NCI-H1092 (cell line): ENCODE data around the gene RFXANK.
A peak's percentile ranks its signal among the peaks of the same experiment; 100 is the strongest.
"Not testable (repeated sequence)": the region's sequence is repeated elsewhere in the genome, so short reads cannot be mapped to it uniquely, and the experiment has no call there.

Experiments
- DNase-seq: peaks from one replicate; lab custom pipeline; 2025; lab: John Stamatoyannopoulos, UW

Gene RFXANK

DNA sequence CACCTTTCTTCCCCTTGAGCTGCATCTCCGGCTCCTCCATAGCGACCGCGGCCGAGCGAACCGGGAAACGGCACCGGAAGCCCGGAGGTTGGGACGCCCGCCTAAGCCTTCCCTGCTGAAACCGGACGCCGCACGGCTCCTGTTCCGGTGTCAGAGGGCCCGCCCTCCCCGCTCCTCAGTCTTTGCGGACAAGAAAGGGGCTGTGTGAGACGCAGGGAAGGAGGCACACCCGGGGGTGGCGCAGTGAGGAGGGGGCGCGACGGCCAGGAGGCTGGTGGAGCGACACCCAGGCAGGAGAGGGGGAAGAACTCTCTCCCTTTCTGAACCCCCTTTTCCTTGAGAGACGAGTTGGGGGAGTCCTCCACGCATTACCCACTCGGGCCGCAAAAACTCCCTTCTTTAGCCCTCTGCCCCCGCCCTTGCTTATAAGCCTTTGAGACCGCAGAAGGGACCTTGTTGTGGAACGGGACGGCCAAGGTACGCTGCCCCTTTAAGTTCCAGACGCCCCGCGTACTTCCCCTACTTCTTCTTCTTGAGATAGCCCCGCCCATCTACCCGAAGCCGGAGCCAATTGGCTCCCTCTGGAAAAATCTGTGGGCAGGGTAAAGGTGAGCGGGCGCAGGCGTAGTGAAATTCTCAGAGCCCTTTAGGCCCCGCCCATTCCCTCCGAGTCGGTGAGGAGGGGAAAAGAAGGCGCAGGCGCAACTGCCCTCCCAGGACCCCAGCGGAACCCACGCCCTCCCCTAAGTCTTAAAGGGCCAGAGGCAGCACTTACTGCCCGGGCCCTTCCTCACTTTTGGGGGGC, at the start of gene RFXANK, which contains the start of gene BORCS8:
Gene RFXANK, plus strand, starts transcription at position 181 of the 805 bp plus-strand sequence. CDS start 1,689 bp downstream, outside the sequence.
Gene BORCS8, minus strand, starts transcription at position 75 of the 805 bp plus-strand sequence. Its CDS starts 35 bp downstream, at position 40.
- DNase-seq: peak; percentile 98

GRCh38 chr19:19142347-19142746, 49.7 kb upstream of the RFXANK start:
- DNase-seq: no peak

DNA sequence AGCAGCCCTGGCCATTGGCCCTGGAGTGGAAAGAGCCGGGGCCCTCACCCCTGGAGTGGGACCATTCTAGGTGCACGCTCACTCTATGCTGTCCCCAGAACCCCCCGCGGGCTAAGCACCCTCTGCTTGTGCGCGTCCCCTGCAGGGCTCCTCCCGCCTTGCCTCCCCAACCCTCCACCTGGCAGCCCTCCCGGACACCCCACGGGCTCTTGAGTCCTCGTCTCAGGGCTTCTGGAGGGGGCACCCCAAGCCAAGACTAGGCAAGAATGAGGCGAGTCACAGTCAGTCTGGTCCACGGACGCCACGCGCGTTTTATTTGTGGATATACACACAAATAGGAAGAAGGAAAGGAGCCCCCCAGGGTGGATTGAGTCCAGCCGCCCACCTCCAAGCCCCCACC, 46.8 kb upstream of the RFXANK start:
- DNase-seq: no peak

- DNase-seq: peak; percentile 61
Measured at GRCh38 chr19:19145684-19146608, 46.1 kb upstream of the RFXANK start.

- DNase-seq: no peak
Measured at GRCh38 chr19:19146865-19147264, 45.2 kb upstream of the RFXANK start.

- no peak for DNase-seq
Measured at GRCh38 chr19:19147344-19147743, 44.7 kb upstream of the RFXANK start.

DNA sequence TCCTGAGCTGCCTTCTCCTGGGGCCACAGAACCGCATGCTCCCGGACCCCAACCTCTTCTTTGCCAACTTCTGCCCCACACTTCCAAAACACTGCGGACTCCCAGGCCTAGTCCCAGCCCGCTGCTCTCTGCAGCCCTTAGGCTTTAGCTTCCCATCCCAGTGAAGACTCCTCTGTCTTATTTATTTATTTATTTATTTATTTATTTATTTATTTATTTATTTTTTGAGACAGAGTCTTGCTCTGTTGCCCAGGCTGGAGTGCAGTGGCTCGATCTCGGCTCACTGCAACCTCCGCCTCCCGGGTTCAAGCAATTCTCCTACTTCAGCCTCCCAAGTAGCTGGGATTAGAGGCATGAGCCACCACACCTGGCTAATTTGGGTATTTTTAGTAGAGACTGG, 43.6 kb upstream of the RFXANK start:
- not testable (repeated sequence) for DNase-seq

- no peak for DNase-seq
Measured at GRCh38 chr19:19149435-19149834, 42.6 kb upstream of the RFXANK start.

DNA sequence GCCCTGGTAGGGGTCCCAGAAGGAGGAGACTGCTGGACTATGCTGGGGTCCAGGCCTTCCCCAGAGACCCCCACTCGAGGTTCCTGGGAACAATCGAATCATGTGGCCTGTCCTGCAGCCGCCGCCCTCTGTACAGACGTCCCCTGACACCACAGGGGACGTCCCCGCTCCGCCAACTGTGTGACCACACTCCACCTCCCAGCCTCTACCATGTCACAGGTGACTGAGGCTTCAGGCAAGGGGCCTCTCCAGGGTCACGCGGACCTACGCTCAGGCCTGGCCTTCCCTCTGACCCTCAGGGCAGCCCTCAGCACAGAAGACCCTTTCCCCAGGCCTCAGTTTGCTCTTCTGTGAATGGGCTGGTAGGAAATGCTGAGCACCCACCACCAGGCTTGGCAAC, 40.6 kb upstream of the RFXANK start:
- no peak for DNase-seq

DNA sequence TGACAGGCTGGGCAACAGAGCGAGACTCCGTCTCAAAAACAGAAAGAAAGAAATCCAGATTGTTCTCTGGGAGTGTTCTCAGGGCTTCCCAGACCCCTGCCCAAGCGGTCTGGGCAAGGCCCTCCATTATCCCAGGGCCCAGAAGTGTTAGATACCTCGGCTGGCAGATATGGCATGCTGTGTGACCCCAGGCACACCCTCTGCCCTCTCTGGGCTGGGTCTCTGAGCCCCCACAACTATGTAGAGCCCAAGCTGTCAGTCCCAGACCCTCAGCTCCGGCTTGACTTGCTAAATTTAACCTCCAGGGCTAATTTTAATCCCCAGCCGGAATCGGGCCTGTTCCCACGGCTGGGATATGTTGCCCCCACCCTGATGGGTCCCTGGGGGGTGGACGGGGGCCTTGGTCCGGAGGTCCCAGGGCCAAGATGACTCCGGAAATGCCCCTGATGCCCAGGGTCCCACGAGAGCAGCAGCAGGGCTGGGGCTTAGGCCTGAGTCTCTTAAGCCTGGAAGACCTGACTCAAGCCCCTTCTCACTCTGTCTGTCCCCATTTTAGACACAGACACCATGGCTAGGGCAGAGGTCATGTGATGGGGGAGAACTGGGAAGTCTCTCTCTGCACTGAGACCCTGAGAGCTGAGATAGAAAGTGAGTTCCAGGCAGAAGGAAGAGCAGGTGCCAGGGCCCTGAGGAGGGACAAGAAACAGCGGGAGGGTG, 39.2 kb upstream of the RFXANK start:
- DNase-seq: no peak

GRCh38 chr19:19154768-19155494, 37.1 kb upstream of the RFXANK start:
- no peak for DNase-seq

GRCh38 chr19:19155495-19156219, 36.4 kb upstream of the RFXANK start:
- DNase-seq: no peak

DNA sequence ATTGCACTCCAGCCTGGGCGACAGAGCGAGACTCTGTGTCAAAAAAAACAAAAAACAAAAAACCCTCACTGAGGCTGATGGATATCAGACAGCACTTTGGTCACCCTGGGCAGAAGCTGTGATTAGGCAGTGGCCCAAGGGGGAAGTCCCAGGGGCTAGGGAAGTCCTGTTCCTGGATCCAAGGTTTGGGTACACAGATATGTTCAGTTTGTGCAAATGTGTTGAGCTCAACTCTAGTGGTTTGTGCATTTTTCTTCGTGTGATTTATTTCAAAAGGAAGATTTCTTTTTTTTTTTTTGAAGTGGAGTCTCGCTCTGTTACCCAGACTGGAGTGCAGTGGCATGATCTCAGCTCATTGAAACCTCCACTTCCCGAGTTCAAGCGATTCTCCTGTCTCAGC, 34.2 kb upstream of the RFXANK start:
- no peak for DNase-seq

DNA sequence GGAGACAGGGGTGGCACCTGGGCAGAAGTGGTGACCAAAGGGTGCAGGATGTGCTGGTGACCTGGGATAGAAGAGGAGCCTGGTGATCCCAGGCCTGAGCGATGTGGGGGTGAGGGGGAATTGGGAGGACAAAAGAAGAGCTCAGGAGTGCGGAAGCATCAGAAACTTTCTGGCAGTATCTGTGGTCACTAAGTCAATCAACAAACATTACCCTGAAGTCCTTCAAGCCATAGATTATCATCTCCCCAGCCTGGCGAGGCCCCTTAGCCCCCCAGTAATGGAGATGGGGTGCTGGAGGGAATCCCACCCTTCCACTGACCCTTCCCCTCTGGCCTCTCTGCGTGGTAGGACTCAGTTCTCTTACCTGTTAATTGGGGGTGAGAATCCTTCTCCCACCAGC, 32.5 kb upstream of the RFXANK start:
- DNase-seq: no peak

GRCh38 chr19:19160461-19161035, 31.5 kb upstream of the RFXANK start:
- no peak for DNase-seq

GRCh38 chr19:19162495-19162894, 29.6 kb upstream of the RFXANK start:
- DNase-seq: no peak

DNA sequence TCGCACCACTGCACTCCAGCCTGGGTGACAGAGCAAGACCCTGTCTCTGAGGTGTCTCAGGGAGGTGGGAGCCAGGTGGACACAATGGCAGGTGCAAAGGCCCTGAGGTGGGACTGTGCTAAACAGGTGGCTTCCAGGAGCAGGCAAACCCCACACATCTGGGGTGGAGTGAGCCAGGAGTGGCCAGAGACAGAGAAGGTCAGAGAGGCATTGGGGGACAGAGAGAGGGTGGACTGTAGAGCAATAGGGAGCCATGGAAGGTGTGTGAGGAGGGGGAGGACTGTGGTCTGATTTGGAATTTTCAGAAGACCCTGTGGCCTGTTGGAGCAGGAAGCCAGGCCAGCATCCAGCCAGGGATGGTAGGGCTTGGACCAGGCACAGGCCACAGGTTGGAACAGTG, 26.7 kb upstream of the RFXANK start:
- DNase-seq: no peak

DNA sequence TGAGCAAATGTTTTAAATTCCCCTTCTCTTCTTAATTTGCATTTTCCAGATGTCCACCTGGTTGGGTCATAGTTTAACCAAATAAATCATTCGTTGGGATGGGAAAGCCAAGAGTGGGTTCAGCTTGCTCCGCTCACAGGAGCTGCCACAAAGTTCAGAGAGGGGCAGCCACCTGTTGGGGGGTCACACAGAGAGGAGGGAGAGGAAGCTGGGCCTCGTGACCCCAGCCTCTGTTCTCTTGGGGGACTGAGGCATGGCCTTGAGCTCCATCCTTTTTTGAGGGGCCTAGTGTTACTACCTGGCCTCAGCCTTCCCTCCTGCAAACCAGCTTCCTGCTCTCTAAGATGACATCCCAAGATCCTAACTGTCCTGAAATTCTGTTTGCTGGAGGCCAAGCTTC, 24.4 kb upstream of the RFXANK start:
- DNase-seq: no peak

DNA sequence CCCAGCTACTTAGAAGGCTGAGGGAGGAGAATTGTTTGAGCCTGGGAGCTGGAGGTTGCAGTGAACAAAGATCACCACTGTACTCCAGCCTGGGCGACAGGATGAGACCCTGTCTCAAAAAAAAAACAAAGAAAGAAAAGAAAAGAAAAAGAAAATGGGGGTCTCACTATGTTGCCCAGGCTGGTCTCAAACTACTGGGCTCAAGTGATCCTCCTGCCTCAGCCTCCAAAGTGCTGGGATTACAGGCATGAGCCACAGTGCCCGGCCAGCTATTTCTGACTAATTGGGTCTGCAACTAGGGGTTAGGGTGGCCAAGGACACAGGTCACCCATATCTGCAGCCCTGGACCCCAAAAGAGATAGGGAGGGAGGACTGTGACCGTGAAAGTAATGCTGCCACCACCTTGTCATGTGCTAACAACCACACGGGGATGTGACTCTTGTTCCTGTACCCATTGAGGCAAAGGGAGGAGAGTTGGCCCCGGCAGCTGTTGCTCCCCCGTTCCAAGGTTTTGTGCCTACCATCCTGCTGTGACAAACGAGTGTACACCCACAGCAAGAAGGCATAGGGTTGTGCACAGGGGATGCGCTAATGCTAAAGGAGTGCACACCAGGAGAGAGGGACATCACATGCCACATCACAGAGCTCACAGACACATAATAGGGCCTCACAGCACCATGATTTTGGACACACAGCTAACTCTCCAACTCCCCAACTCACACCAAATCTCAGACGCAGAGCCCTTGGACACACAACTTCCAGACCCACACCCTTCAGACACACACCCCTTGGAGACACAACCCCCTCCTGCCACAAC, 22.6 kb upstream of the RFXANK start:
- DNase-seq: no peak
